Ecto neural progenitor cell (in vitro differentiated cells): ENCODE data around the gene DCLK1.
"Not testable (repeated sequence)": the region's sequence is repeated elsewhere in the genome, so short reads cannot be mapped to it uniquely, and the experiment has no call there.

Experiments used
- DNase-seq: peaks from one replicate; pipeline ENCODE4 v3.0.0-alpha.2; 2018; ENCODE audit warnings: low spot score

DCLK1 gene

GRCh38 chr13:36131931-36132297 is 732 bp upstream of the DCLK1 start:
- no peak for DNase-seq

GRCh38 chr13:36130552-36131221 is 495 bp downstream of the DCLK1 start:
- peak; percentile 70 for DNase-seq

- no peak for DNase-seq
These were observed 1.0 kb downstream of the DCLK1 start for GRCh38 chr13:36130193-36130551.

GRCh38 chr13:36129539-36129938 is 1.6 kb downstream of the DCLK1 start:
- DNase-seq: no peak

- DNase-seq: no peak
These were observed 4.7 kb downstream of the DCLK1 start for GRCh38 chr13:36126491-36126890.

DNA sequence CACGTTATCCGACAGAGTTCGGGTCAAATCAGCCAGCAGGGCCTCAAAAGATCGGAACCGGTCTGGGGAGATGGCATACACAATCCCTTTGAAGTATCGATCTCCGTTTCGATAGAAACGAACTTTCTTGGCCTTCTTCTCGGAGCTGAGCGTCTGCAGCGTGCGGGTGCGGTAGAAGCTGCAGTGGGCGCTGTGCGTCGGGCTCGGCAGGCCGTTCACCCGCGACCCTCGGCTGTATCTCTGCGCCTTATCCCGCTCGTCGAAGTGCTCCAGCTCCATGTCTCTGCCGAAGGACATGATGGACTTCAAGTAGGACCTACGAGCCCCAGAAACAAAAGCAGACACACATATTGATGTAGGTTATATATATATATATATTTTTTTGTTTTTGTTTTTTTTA is 5.3 kb downstream of the DCLK1 start:
- no peak for DNase-seq

DNA sequence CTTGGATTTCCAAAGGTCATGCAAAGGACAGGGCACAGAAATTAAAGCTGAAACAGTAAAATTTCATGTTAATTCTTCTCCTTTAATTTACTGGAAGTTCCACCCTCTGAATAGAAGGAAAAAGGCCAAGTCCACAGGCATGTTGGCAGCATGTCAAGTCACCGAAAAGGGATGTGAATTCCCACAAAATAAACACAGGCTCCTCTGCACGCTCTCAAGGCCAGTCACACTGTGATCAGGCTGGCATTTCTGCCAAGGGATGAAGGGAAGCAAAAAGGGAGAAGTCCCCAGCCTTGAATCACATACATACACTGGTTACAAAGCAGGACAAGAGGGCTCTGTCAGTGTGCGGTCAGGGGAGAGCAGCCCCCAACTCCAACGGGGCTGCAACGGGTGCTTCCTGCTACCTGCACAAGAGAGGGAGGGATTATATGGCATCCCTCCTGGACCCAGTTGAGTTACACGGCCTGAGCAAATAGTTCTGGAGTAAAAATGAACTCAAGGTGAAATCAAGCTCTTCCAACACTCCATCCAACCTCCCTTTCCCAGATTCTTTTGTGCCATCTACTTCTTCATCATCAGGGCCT is 6.9 kb downstream of the DCLK1 start:
- no peak for DNase-seq

GRCh38 chr13:36115306-36115705 is 15.9 kb downstream of the DCLK1 start:
- DNase-seq: no peak

DNA sequence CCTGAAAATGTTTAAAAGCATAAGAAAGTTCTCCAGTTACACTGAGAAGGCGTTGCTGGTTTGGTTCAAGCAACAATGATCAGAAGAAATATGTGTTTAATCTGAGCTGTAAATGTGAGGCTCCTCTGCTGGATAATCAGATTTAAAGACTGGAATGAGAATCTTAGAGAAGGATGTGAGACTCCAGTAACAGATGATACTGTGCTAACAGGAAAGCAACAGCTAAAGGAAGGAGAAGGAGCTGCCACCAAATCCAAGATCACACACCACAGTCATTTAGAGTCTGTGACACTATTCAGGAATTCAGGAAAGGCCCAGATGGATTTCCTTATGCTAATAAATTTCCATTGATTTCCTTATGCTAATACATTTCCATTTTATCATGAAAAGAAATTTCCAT is 16.9 kb downstream of the DCLK1 start:
- DNase-seq: no peak

- DNase-seq: no peak
These were observed 22.2 kb downstream of the DCLK1 start for GRCh38 chr13:36108954-36109353.

- no peak for DNase-seq
These were observed 22.8 kb downstream of the DCLK1 start for GRCh38 chr13:36108342-36108741.

GRCh38 chr13:36107521-36107920 is 23.7 kb downstream of the DCLK1 start:
- DNase-seq: no peak

DNA sequence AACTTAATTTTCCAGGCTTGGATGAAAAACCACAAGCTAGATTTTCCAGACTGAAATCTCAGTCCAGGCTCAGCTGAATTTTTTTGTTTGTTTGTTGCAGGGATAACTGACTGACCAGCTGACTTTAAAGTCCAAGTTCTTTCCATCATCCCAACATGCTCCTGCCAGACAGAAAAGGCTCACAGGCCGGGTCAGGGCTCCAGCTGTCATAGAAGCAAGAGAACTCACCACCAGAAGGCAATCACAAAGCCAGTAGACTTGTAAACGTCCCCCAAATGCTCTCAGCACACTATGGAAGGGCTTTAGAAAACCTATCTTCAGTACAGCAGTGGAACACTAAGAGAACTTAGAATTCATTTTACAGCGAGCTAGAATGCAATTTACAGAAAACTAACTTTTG is 25.5 kb downstream of the DCLK1 start:
- no peak for DNase-seq

DNA sequence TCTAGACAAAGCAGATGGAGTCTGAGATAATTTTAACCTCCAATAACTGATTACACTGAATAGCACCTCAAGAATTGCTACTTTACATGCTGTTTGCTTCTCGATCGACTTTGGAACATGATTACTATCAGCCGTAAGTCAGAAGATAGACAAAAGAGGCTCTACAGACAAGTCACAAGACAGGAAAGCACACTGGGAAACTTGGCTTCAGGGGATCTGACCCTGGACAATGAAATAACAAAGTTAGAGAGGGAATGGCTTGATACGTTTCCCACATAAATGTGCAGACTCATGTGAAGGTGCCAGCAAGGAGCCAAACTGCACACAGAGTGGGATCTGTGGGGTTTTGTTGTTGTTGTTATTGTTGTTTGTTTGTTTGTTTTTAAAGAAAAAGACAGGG is 28.5 kb downstream of the DCLK1 start:
- DNase-seq: no peak

DNA sequence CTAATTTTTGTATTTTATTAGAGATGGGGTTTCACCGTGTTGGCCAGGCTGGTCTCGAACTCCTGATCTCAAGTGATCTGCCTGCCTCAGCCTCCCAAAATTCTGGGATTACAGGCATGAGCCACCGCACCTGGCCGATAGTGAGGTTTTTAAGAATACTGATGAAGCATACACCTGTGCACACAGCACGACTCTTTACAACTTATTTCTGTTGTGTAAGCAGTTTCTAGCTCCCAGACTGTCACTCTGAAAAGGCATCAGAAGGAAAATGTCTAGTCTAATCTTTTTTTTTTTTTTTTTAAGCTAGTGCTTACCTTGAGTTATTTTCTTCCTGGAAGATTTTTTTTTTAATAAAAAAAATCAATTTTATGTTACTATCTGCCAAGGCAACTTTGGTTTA is 29.3 kb downstream of the DCLK1 start:
- not testable (repeated sequence) for DNase-seq

- DNase-seq: no peak
These were observed 30.0 kb downstream of the DCLK1 start for GRCh38 chr13:36101157-36101556.

GRCh38 chr13:36098080-36098479 is 33.1 kb downstream of the DCLK1 start:
- DNase-seq: no peak

- no peak for DNase-seq
These were observed 34.4 kb downstream of the DCLK1 start for GRCh38 chr13:36096461-36097416.

DNA sequence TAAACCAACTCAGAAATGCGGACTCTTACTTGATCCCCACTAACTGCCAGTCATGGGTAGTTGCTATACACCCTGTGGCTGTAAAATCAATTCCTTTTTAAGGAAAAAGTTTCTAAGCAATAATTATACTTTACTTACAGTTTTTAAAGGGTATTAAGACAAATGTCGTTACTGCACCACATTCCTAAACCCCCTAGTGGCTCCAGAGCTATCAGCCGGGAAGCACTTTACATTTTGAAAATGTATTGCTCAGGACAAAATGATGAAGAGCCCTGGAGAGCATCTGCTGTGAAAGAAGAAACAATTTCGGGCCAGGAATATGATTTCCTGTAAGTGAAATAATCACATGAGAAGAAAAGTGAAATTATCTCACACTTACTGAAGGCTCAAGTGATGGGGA is 36.7 kb downstream of the DCLK1 start:
- DNase-seq: no peak

DNA sequence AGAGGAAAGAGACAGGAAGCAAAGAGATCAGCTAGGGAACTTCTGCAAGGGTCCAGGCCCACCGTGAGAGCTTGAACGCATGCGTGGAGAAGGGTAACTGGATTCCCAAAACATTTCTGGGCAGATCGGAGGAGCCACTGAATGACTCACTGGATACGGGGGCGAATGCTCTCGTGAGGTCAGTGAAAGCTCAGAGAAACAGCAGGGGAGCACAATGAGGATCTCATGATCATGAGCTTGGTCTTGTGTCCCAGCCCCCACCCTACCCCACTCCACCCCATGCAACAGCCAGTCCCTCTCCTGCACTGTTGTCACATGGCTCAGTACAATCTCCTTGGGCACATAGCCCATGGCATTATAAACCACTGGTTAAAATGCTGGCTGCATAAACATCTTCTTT is 40.6 kb downstream of the DCLK1 start:
- DNase-seq: no peak

- no peak for DNase-seq
These were observed 42.0 kb downstream of the DCLK1 start for GRCh38 chr13:36089130-36089647.

DNA sequence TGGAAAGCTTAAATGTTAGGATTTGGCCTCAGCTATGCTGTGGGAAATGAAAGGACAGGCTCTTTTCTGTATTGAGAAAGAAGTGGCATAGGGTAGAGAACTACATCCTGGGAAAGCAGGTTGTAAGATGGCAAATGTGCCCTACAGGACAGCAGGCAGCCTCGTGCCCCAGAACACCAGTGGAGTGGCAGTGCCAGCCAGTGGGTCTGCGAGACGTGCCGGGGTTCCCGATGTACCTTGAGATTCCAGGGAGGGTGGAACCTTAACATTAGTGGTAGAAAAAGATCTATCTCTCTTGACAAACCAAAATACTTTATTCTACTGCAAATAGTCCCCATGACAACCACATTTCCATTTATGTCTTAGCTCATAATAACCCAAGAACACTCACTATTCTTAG is 42.7 kb downstream of the DCLK1 start:
- no peak for DNase-seq

- no peak for DNase-seq
These were observed 43.2 kb downstream of the DCLK1 start for GRCh38 chr13:36088001-36088400.
